OCI-LY1 (cell line): Measurements from ENCODE around the gene ITFG1.
"Not testable (repeated sequence)": the region's sequence is repeated elsewhere in the genome, so short reads cannot be mapped to it uniquely, and the experiment has no call there.

ENCODE experiments used
- EZH2 ChIP-seq: fragments of 200-600 bp; sonication (generic), shearing (Covaris generic); IDR thresholded peaks from 2 replicates; pipeline ENCODE4 v1.8.0; 2017; ENCODE audit warnings: borderline replicate concordance, mixed run types, mild to moderate bottlenecking, antibody characterized with exemption, low read length, moderate library complexity, mixed read lengths
- TF ChIP-seq, protein P1 (sequence below): fragments of 200-600 bp; sonication (generic), shearing (Covaris generic); IDR thresholded peaks from 2 replicates; pipeline ENCODE4 v1.5.1; 2017; ENCODE audit warnings: mild to moderate bottlenecking, antibody characterized with exemption, low read length, moderate library complexity, mixed read lengths

GRCh38 chr16:47347021-47347696 lies 113.7 kb downstream of the ITFG1 start:
- TF ChIP-seq, protein P1, sequence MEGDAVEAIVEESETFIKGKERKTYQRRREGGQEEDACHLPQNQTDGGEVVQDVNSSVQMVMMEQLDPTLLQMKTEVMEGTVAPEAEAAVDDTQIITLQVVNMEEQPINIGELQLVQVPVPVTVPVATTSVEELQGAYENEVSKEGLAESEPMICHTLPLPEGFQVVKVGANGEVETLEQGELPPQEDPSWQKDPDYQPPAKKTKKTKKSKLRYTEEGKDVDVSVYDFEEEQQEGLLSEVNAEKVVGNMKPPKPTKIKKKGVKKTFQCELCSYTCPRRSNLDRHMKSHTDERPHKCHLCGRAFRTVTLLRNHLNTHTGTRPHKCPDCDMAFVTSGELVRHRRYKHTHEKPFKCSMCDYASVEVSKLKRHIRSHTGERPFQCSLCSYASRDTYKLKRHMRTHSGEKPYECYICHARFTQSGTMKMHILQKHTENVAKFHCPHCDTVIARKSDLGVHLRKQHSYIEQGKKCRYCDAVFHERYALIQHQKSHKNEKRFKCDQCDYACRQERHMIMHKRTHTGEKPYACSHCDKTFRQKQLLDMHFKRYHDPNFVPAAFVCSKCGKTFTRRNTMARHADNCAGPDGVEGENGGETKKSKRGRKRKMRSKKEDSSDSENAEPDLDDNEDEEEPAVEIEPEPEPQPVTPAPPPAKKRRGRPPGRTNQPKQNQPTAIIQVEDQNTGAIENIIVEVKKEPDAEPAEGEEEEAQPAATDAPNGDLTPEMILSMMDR, result not testable (repeated sequence)
- TF ChIP-seq EZH2, result not testable (repeated sequence)
